GM19328 (cell line): ENCODE measurements around the gene TRIM54.
"Not testable (repeated sequence)": the region's sequence is repeated elsewhere in the genome, so short reads cannot be mapped to it uniquely, and the experiment has no call there.

Experiments used
- ATAC-seq: cut with Tn5 transposase; IDR thresholded peaks from one replicate; pipeline ENCODE4 v1.9.1; 2021; ENCODE audit warnings: mild to moderate bottlenecking, moderate library complexity; ENCODE audit not compliant: unreplicated experiment

TRIM54 gene

GRCh38 chr2:27256855-27257454 is 25.3 kb upstream of the TRIM54 start:
- ATAC-seq = no peak

DNA sequence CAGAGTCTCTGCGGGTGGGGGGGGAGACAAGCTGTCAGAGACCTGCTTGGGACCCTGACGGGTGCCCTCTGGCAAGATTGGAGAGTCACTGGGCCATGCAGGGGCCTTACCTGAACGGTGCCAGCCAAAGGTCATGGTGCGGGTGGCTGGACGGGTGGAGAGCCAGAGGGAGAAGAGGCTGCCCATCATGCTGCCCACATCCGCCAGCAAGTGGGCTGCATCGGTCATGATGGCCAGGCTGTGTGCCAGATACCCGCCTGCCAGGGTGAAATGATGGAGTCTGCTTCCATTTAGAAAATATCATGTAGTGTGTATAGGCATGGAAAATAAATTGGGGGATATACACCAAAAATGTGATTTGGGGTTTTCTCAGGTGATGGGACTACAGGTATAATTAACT is 24.2 kb upstream of the TRIM54 start:
- no peak for ATAC-seq

- ATAC-seq = no peak
Observed at GRCh38 chr2:27261241-27261925, 20.8 kb upstream of the TRIM54 start.

GRCh38 chr2:27261926-27262298 is 20.3 kb upstream of the TRIM54 start:
- no peak for ATAC-seq

GRCh38 chr2:27262379-27263286 is 19.6 kb upstream of the TRIM54 start, which contains the start of gene SLC30A3:
TSS of gene SLC30A3 (minus strand) at chr2:27263047. CDS start at chr2:27262906, 141 bp downstream.
- ATAC-seq = no peak

DNA sequence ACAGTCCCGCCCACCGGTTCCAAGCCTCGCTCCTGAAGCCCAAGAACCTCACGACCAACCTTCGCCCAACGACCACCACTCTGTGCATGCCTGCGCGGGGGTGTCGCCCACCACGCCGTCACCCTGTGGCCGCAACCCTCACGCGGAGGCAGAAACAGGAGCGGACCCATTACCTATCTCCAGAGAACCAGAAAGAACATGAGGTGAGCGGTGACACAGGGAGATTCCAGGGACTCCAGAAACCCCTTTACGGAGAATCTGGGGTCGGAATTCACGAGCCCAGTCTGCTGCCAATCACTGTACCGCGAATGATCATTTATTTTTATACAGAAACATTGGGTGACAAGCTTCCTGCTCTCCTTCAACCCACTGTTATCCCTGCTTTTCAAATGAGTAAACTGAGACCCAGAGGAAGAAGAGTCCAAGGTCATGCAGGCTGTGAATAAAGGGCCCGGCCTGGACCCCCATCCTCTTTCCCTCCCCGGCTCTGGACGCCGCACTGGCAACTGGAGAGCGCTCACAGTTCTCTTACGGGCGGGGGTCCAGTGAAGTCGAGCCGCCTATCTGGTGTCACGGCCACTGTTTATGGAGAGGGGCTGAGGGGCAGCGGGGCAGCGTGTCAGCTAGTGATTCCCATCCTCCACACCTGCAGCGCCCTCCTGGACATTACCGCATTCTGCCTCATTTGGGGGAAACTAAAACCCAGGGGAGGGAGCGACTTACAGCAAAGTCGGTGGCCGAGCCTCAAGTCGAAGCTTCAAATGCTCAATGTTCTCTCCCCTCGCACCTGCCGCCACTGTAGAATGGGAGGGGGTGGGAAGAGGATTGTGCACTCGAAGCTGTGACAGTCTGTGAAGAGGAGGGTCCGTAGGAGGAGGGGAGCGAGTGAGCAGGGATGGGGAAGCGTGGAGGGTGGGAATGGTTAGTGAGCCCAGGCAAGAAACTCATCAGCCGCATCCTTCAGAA is 18.7 kb upstream of the TRIM54 start:
- no peak for ATAC-seq

DNA sequence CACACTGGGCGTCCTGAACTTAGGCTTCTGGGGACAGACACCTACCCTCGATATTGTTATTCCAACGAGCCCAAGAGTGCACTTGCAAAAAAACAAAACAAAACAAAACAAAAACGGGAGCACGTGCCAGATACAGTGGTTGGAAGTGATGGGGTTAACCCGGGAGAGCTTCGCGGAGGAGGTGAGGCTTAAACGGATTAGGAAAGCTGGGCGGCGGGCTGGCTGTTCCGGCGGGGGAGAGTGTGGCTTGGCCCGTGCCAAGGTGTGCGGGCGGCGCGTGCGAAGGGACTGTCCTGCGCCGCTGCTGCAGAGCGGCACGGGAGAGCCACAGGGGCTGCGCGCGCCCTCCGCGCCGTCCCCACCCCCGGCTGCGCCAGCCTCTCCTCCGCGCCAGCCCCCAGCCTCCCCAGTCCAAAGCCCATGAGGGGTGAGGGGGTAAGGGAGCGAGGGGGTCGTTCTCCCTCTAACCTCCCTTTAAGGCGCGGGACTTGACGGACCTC is 17.9 kb upstream of the TRIM54 start:
- no peak for ATAC-seq

GRCh38 chr2:27264753-27265535 is 17.3 kb upstream of the TRIM54 start:
- ATAC-seq = no peak

DNA sequence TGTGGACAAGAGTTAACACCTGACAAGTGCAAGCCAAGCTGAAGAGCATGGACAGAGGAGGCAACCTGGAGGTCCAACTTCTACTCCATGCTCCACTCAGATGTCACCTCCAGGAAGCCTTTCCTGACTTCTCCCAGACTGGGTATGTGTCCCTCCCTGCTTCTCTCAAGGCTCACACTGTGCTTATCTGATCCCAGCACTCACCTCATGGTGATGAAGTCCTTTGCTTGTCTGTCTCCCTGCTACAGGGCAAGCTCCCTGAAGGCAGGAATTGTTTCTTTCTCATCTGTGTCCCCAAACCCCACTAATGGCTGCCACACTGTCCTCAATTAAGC is 16.7 kb upstream of the TRIM54 start:
- no peak for ATAC-seq

DNA sequence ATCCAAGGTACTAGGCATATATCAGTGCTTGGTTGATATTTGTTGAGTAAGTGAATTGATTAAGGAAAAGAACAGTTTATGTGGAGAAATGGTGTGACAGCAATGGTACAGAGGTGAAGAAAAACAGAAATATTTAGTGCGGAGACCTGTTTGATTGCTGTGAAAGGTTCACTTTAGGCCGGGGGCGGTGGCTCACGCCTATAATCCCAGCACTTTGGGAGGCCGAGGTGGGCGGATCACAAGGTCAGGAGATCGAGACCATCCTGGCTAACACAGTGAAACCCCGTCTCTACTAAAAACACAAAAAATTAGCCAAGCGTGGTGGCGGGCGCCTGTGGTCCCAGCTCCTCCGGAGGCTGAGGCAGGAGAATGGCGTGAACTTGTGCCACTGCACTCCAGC is 13.9 kb upstream of the TRIM54 start:
- not testable (repeated sequence) for ATAC-seq

DNA sequence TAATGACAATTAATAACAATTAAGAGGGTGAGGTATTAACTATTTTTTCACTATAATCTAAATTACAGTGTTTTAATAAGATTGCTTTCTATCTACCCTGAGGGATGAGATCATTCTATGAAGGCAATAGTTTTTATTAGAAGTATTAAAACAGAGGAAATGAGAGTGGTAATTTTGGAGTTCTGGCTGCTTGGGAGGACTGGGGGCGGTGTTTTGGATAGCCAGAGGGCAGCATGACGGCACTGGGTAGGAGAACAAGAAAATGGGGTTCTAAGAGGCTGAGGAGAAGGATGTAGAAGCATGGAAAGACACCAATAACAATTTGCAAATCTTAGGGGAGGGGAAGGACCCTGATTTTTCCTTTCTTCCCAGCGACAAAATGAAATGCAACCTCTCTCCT is 12.1 kb upstream of the TRIM54 start:
- ATAC-seq = no peak

DNA sequence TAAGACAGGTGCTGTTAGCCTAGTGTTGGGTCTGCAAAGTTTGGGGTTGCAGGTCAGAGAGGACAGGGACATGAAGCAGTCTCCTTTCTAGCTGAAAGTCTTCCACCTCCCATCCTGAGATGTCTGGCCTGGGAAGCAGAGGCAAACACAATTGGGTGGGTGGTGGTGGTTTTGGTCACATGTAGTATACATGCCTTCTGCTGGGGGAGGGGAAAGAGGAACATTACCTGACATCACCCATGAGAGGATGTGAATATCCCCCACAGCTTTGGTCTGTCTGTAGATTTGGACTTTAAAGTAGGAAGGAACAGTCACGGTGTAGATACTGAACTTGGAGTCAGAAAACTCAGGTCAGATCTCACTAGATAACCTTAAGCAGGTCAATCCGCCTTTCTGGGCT is 11.6 kb upstream of the TRIM54 start:
- ATAC-seq = no peak

DNA sequence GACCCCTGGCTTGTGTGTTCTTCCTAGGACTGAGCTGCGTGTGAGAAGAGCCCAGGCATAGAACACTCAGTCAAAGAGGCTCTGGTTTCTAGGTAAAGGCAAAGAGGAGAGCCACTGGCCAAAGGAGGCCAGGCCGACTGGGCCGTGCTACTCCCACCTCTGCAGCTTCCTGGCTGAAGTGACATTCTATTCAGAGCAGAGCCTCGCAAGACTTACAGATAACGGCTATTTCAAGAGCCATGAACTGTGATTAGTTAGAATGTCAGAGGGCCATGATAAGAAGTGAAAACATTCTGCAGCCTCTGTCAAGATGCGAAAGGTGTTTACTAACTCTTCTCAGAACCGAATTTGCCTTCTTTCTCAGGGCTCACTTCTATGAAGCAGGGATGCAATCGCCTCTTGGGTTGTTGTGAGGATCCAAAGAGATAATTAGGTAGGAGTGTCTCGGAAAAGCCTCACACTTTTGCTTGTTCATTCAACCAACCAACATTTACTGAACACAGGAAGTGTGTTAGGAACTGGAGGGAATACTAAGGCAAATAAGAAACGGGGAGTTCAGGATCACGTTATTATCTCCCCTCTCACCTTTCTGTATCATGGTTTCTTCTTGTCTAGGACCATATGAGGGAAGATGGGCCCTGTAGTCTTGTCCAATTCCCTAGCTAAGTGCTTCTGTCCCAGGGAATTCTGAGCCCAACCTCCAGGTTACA is 10.4 kb upstream of the TRIM54 start:
- ATAC-seq = no peak

DNA sequence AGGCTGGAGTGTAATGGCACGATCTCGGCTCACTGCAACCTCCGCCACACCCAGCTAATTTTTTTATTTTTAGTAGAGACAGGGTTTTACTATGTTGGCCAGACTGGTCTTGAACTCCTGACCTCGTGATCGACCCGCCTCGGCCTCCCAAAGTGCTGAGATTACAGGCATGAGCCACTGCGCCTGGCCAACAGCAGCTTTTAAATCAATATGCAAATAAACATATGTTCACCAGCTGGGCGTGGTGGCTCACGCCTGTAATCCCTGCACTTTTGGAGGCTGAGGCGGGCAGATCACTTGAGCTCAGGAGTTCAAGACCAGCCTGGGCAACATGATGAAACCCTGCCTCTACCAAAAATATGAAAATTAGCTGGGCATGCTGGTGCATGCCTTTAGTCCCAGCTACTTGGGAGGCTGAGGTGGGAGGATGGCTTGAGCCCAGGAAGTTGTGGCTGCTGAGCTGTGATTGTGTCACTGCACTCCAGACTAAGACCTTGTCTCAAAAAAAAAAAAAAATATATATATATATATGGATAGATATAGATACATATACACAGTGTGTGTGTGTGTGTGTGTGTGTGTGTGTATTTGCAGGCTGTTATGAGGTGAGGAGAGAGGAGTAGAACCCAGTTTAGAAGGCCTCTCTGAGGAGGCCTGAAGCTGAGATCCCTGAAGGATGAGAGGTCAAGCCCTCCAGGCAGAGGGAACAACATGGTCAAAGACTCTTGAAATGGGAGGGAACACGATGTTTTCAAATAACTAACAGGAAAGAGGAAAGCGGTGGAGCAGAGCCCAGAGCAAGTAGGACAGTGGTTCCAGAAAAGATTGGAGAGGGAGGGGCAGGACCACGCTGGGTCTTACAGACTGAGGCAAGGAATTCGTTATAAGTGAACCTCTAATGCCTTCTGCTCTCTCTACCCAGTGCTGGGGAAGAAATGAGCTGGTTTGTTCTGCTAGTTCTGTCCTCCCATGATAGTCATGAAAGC is 9.4 kb upstream of the TRIM54 start:
- ATAC-seq = not testable (repeated sequence)

DNA sequence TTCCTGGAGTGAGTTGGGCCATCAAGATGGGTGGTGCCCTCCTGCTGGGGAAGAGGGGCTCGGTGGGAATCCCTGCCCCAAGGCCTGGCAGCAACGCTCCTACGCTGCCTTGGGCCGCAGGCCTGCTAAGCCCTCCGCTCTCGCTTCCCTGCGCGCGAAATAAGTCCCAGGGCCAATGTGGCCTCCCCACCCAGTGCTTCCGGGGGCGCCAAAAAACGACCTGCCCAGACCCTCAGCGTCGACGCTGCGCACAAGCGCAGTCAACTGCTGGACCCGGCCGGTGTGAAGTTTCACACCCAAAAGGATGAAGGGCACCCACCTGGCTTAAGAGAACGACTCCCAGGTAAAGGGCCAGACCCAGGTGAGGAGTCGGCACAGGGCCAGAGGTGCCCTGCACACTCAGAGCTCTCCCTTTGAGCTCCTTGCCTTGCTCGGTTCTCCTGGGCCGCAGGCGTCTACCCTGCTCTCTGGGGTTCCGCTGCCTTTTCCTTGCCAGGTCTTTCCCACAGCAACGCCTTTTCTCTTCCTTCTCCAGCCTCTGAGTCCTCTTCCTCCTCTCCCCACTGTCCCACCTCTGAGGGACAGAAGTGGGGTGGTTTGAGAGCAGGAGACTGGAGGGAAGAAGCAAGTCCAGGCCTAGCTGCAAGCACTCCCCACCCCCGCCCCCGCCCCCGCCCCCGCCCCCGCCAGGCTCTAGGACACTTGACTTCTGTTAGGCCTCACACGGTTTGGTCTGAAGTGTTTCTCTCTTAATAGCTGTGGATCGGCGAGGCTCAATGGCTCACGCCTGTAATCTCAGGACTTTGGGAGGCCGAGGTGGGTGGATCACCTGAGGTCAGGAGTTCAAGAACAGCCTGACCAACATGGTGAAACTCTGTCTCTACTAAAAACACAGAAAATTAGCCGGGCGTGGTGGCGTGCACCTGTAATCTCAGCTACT is 6.7 kb upstream of the TRIM54 start, which contains the start of gene DNAJC5G:
Gene DNAJC5G, plus strand, starts transcription at position 223 of the 940 bp plus-strand sequence. CDS start 1,296 bp downstream, outside the sequence.
- no peak for ATAC-seq

GRCh38 chr2:27278010-27278409 is 4.2 kb upstream of the TRIM54 start:
- no peak for ATAC-seq

DNA sequence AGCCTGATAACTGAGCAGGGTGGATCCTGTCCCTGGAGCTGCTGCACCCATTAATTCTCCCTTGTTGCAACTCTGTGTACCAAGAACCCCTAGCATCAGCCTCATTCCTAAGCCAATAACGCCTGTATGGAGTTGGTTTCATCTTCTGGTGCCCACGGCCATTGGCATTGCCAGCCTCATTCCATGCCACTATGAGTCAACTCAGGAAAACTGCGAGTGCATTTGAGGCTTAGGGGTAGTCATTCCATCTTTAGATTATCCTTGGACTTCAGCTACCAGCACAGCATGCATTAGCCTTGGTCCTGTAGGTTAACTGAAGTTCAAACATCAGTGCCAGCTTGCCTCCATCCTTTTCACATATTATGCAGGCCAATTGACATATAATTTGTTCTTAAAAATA is 1.4 kb upstream of the TRIM54 start:
- ATAC-seq = no peak
